Retina (tissue), 1 donor: Measurements from ENCODE around the gene SEMA5A.
"Not testable (repeated sequence)": the region's sequence is repeated elsewhere in the genome, so short reads cannot be mapped to it uniquely, and the experiment has no call there.

Experiments
- DNase-seq: peaks from one replicate; pipeline ENCODE4 v3.0.0-alpha.2; 2016

Gene SEMA5A

GRCh38 chr5:9431496-9432258 lies 114.2 kb downstream of the SEMA5A start:
- peak; percentile 84 for DNase-seq

GRCh38 chr5:9431151-9431495 lies 114.8 kb downstream of the SEMA5A start:
- no peak for DNase-seq

DNA sequence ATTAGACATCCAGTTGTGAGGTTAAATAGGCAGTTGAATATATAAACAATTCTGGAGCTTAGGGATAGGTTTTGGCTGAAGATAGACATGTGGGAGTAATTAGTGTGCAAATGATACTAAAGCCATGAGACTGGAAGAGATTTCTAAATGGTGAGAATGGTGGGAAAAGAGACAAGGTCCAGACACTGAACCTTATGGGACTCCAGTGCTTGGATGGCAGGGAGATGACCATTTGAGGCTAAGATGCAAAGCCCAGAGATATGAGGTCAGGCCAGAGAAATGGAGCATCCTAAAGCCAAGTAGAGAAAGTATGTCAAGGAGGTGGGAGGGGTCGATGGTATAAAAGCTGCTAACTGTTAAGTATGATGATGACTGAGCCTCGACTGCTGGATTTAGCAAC lies 115.6 kb downstream of the SEMA5A start:
- no peak for DNase-seq

- DNase-seq, result no peak
These were observed 116.1 kb downstream of the SEMA5A start for GRCh38 chr5:9429691-9430215.

GRCh38 chr5:9428272-9428671 lies 117.6 kb downstream of the SEMA5A start:
- DNase-seq, result no peak

- no peak for DNase-seq
These were observed 120.2 kb downstream of the SEMA5A start for GRCh38 chr5:9425710-9426109.

GRCh38 chr5:9423571-9423970 lies 122.3 kb downstream of the SEMA5A start:
- no peak for DNase-seq

DNA sequence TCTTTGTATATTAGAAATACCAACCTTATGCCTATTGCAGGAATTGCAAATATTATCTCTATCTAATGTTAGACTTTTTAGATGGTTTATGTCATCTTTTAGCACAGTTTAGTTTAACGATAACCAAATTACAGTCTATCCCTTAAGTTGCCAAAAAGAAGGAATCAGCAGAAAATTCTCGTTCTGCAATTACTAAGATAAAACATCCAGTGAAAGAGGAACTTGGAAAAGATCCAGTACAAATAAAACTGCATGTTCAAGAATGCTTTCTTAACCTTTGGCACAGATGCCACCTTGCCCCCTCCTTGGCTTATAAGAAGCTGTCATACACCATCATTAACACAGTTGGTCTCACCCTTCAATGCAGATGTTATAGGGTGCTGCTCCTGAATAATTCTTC lies 124.0 kb downstream of the SEMA5A start:
- DNase-seq, result no peak

- DNase-seq, result no peak
These were observed 126.1 kb downstream of the SEMA5A start for GRCh38 chr5:9419794-9420193.

DNA sequence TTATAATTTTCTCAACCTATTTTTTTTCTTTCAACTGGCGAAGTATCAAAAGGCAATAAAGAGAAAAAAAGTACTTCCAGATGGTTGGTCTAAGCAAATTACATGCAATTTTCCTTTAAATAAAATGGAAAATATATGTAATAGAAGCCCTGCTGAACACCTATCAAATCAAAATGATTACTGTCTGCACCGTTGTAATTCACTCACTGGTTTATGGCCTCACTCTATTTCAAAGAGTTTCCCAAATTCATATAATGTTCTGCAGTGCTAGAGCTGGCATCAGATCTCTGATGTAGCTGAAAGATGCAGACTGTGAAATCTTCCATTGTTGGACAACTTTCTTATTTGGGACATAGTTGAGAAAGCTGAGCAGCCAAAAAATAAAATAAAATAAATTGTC lies 130.3 kb downstream of the SEMA5A start:
- DNase-seq, result no peak

- DNase-seq, result no peak
These were observed 130.8 kb downstream of the SEMA5A start for GRCh38 chr5:9415091-9415490.

GRCh38 chr5:9411142-9411541 lies 134.7 kb downstream of the SEMA5A start:
- DNase-seq, result no peak

DNA sequence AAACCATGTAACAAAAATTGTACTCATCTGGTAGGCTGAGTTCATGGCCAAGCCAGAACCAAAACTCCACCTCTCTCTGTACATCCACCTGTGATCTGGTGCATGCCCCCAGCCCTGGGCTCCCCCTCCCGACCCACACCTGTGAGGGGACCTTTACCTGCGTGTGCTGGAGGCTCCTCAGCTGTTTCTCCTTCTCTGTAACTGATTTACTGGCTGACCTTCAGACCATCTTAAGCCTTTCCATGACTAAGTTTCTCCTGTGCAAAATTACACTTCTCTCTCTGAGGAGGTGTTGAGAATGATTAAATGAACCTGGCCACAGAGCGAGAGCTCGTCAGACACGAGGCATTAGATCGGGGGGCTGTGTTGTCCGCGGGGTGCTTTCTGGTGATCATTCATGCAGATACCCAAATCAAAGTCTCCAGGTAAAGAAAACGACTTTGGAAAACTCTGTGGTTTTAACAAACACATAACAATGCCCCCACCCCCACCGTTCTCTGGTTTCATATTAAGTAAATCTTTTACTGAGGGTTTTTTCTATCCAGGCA lies 136.4 kb downstream of the SEMA5A start:
- DNase-seq, result no peak

DNA sequence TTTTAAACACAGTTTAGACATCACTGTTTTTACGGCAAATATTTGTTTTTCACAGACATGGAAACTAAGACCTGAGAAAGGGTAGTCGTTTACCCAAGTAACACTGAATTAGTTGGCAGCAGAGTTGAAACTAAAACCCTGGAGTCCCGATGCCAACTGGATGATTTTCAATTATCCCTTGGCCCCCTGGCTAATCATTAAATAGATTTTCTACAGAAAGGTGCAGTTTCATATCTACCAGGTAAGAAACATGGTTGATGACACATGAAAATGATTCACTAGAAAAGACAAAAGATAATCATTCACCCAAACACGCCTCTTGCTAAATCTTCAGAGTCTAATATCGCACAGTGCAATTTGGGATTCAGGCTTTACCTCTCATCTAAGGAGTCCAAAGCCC lies 136.9 kb downstream of the SEMA5A start:
- DNase-seq, result no peak

- DNase-seq, result no peak
These were observed 140.6 kb downstream of the SEMA5A start for GRCh38 chr5:9405196-9405754.

- DNase-seq, result no peak
These were observed 143.9 kb downstream of the SEMA5A start for GRCh38 chr5:9401786-9402472.

DNA sequence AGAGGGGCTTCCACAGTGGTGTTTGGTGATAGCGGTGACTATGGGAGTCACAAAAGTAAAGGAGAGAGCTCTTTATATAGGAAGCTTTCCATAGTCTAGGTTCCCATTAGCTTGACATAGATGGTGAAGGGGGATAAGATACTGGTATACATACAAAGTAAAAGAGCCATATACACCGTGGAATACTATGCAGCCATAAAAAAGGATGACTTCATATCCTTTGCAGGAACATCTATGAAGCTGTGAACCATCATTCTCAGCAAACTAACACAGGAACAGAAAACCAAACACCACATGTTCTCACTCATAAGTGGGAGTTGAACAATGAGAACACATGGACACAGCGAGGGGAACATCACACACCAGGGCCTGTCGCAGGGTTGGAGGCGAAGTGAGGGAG lies 146.1 kb downstream of the SEMA5A start:
- not testable (repeated sequence) for DNase-seq

DNA sequence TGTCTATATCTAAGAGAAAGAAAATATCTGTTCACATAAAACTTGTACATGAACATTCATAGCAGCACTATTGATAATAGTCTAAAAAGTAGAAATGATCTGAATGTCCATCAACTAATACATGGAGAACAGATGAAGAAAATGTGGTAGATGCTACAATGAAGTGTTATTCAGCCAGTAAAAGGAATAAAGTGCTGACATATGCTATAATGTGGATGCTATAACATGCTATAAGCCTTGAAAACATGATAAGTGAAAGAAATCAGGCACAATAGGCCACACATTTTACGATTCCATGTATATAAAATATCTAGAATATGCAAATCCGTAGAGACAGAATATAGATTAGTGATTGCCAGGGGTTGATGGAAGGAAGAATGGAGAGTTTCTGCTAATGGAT lies 146.8 kb downstream of the SEMA5A start:
- no peak for DNase-seq

GRCh38 chr5:9398227-9398626 lies 147.6 kb downstream of the SEMA5A start:
- DNase-seq, result no peak

DNA sequence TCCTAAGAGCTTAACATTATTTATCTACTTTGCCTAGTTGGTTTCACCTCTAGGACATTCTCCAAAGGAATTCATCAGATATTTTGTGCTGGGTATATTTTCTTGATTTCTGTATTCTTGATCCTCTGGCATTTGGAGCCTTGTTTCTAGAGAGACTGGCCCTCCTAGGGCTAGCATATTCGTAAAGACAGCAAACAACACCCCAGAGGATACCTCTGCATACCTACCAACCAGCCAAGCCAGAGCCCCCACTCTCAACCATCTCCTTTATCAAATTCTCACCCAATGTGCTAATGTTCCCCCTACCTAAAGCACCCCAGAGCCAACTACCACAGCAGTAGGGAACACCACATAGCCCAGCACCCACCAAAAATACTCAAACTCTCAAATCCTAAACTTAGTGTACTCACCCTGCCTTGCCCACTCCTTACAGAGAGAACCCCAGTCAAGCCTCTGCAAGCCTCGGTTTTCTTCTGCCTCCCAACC lies 149.5 kb downstream of the SEMA5A start:
- DNase-seq, result no peak

DNA sequence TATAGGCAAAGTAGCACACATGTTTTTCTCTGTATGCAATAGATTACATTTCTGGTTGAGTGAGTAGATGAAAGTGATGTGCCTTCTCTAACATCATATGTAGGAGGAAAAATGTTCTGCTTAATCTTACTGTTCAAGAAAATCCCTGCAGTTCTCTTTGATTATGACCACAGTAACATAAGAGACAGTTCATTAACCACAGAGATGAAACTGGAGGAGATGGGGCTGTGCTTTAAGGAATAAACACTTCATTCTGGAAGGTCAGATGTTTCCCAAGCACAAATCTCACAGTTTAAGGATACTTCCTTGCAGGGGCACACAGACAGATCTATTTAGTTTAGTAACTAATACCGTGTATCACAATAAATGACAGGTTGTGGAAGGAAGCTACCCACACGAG lies 150.2 kb downstream of the SEMA5A start:
- DNase-seq, result no peak

GRCh38 chr5:9394221-9394620 lies 151.7 kb downstream of the SEMA5A start:
- DNase-seq, result no peak

GRCh38 chr5:9392625-9393024 lies 153.2 kb downstream of the SEMA5A start:
- DNase-seq, result no peak

GRCh38 chr5:9391080-9391479 lies 154.8 kb downstream of the SEMA5A start:
- no peak for DNase-seq
